ENCODE results near the gene IFT122.
"Not testable (repeated sequence)": the region's sequence is repeated elsewhere in the genome, so short reads cannot be mapped to it uniquely, and the experiment has no call there.

IFT122 gene, protein sequence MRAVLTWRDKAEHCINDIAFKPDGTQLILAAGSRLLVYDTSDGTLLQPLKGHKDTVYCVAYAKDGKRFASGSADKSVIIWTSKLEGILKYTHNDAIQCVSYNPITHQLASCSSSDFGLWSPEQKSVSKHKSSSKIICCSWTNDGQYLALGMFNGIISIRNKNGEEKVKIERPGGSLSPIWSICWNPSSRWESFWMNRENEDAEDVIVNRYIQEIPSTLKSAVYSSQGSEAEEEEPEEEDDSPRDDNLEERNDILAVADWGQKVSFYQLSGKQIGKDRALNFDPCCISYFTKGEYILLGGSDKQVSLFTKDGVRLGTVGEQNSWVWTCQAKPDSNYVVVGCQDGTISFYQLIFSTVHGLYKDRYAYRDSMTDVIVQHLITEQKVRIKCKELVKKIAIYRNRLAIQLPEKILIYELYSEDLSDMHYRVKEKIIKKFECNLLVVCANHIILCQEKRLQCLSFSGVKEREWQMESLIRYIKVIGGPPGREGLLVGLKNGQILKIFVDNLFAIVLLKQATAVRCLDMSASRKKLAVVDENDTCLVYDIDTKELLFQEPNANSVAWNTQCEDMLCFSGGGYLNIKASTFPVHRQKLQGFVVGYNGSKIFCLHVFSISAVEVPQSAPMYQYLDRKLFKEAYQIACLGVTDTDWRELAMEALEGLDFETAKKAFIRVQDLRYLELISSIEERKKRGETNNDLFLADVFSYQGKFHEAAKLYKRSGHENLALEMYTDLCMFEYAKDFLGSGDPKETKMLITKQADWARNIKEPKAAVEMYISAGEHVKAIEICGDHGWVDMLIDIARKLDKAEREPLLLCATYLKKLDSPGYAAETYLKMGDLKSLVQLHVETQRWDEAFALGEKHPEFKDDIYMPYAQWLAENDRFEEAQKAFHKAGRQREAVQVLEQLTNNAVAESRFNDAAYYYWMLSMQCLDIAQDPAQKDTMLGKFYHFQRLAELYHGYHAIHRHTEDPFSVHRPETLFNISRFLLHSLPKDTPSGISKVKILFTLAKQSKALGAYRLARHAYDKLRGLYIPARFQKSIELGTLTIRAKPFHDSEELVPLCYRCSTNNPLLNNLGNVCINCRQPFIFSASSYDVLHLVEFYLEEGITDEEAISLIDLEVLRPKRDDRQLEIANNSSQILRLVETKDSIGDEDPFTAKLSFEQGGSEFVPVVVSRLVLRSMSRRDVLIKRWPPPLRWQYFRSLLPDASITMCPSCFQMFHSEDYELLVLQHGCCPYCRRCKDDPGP

GRCh38 chr3:129439817-129440617, at the start of gene IFT122, which contains the start of gene MBD4:
TSS of gene IFT122 (plus strand) at chr3:129440224. CDS start at chr3:129440331, 107 bp downstream.
TSS of gene MBD4 (minus strand) at chr3:129439948. CDS start at chr3:129439833, 115 bp downstream.
- DNase-seq: peak; percentile 99

DNA sequence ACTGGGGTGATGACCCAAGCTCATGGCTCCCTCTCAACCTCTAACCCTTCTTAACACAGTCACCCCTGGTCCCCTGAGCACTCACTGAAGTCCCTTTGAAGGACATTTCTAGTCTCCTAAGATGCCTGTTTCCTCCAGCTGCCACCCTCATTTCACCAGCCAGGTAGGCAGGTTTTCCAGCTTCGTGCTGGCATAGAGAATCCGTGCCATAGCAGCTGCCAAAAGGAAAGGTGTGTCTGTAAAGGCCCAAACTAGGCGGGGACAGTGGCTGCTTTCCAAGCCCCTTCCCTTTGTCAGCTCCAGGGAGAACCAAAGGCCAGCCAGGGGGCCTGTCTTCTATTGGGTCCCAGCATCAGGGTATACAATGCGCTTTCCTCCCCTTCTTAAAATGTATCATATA, 48.4 kb upstream of the IFT122 start:
- DNase-seq: not testable (repeated sequence)

- not testable (repeated sequence) for DNase-seq
These were observed 47.7 kb upstream of the IFT122 start for GRCh38 chr3:129392106-129392887.

DNA sequence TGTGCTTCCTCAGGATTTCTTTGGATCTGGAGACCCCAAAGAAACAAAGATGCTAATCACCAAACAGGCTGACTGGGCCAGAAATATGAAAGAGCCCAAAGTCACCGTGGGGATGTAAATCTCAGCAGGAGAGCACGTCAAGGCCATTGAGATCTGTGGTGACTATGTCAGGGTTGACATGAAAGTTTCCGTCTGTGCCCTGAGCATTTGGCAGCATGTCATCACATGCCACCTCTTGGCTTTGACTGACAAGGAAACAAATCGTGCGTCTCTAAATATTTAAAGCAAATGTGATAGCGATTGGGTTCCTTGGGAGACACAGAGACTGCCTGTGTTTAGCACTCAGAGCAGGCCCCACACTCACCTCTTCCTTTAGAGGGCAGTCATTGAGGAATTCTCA, 46.8 kb upstream of the IFT122 start:
- DNase-seq: no peak

- not testable (repeated sequence) for DNase-seq
These were observed 46.1 kb upstream of the IFT122 start for GRCh38 chr3:129393760-129394564.

DNA sequence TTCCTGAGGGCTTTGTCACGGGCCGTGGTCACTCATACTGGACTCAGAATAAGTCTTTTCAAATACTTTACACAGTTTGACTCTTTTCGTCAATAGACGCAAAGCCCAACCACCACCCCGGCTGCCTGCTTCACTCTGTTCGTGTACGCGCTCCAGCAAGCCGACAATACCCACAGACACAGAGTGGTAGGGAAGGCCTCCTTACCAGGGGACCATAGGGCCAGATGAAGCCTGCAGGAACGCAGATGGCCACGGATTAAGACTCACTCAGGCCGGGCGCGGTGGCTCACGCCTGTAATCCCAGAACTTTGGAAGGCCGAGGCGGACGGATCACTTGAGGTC, 41.2 kb upstream of the IFT122 start:
- DNase-seq: no peak

- DNase-seq: peak; percentile 83
These were observed 40.7 kb upstream of the IFT122 start for GRCh38 chr3:129399145-129399894.

DNA sequence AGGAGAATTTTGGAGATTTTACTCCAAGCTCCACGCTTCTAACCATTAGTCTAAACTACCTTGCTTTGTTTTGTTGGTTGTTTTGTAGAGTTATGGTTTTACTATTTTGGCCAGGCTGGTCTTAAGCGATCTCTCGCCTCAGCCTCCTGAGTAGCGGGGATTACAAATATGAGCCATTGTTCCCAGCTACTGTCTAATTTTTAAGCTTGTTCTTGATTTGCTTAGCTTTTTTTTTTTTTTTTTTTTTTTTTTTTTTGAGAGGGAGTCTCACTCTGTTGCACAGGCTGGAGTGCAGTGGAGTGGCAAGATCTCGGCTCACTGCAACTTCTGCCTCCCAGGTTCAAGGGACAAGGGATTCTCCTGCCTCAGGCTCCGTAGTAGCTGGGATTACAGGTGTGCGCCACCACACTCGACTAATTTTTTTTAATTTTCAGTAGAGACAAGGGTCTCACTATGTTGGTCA, 40.1 kb upstream of the IFT122 start:
- no peak for DNase-seq

- DNase-seq: no peak
These were observed 37.8 kb upstream of the IFT122 start for GRCh38 chr3:129402210-129402609.

- DNase-seq: no peak
These were observed 37.4 kb upstream of the IFT122 start for GRCh38 chr3:129402616-129403015.

DNA sequence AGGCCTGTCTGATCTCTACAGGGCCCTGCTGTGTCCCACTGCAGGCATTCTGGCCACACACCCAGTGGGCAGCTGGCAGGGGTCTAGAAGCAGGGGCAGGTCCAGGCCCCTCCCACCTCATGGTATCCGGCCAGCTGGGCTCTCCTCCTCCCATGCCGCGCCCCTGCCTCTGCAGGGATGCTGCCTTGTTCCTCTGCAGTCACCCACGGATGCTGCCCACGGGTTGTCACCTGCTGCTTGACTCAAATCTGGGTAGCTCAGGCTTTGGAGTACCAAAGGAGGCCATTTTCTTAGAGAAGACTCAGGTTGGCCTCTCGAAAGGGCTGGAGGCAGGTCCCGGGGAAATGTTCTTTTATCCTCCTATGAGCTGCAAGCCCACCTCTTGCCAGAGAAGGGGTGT, 36.6 kb upstream of the IFT122 start:
- DNase-seq: no peak

GRCh38 chr3:129404130-129404529, 35.9 kb upstream of the IFT122 start:
- DNase-seq: no peak

DNA sequence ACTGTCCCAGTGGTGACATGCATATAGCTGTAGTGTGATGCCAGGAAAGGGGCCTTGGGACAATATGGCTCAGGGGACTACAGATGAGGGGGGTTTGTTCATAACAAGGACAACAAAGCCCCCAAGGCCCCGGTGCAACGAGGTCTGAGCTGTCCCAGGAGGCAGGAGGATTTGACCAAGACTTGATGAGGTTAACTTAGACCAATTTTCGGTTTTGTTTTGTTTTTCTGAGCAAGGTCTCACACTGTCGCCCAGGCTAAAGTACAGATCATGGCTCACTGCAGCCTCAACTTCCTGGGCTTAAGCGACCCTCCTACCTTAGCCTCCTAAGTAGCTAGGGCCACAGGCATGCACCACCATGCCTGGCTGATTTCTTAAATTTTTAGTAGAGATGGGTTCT, 35.4 kb upstream of the IFT122 start:
- no peak for DNase-seq

DNA sequence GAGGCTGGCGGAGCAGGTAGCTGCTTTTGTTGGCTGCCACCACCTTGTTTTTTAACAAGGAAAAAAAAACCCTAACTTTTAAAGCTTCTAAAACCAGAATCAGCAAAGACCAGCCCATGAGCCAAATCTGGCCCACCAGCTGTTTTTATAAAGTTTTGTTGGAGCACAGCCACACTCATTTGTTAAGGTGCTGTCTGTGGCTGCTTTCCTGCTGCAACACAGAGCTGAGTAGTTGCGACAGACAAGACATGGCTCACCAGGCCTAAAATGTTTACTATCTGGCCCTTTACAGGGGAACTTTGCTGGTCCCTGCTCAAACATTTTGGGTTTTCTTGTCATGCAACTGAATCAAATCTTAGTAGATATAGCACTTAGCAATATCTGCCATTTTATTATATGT, 30.5 kb upstream of the IFT122 start:
- no peak for DNase-seq

DNA sequence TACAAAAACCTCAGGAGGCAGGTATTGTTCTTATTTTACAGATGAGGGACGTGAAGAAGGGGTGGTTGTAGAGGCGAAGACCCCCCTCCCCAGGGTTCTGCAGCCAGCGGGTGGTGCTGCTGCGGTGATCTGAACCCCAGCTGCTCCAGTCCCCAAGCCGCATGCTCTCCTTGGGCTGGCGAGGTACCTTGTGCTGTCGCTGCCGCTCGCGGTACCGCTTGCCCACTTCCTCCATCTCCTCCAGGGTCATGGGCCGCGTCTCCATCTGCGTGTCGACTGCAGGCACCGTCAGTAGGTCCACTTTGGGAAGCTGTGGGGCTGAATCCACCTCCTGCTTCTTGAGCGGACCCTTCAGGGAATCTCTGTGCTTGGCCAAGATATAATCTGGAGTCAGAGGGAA, 29.1 kb upstream of the IFT122 start:
- DNase-seq: no peak

DNA sequence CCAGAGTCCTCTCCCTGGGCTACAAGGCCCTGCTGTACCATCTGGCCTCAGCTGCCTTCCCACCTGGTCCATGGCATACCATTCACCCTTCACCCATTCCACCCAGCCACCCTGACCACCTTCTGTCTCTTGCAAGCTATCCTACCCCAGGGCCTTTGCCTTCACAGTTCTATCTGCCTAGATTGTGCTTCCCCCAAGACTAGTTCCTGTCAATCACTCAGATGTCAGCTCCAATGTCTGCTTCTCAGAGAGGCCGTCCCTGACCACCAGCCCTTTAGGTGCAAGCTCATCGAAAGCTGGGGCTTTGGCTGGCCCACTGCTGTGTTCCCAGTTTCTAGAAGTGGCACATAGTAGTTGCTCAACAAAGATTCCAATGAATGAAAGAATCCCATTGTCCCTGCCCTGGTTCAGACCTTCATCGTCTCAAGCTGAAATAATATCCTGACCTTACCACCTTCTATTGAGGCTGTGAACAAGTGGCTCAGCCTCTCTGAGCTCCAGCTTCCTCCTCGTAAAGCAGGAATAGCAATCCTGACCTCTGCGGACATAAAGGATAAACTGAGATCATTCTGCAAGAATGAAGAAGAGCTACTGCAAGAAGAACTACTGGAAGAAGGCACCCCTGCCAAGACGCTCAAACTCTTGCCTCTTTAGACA, 27.4 kb upstream of the IFT122 start:
- no peak for DNase-seq

GRCh38 chr3:129413238-129413637, 26.8 kb upstream of the IFT122 start:
- DNase-seq: not testable (repeated sequence)

- DNase-seq: no peak
These were observed 26.1 kb upstream of the IFT122 start for GRCh38 chr3:129413687-129414506.

All from stimulated activated CD4-positive, alpha-beta T cell treated with anti-CD3 and anti-CD28 coated beads, Interleukin-4, amount 100 ng/mL, for 24 hours (primary cell).